ENCODE data around the gene SLC48A1. TPM values are rescaled to one million over a fixed set of nuclear protein-coding genes. Genes with fewer than 3 reads are reported as not detected.

Gene SLC48A1
- total RNA-seq, 1 experiment from 2014 or later: 37.5 TPM

- H3K36me3 ChIP-seq (ENCODE audit: control insufficient read depth, insufficient read depth, low read length): no peaks in the 10 kb centered on the region
- no peaks in the 10 kb centered on the region for H3K27me3 Mint-ChIP-seq (ENCODE audit: insufficient read depth, unreplicated experiment)
- no TSS peak for BruUV-seq (replicated peaks)
- ChIA-PET POLR2A (no interaction called here), CTCF (interaction anchor here (0.7 to 12.0 kb wide), 10 partner anchors 17 to 62 kb away, joined by 3 to 171 read pairs (median 4); no protein-coding TSS in a partner anchor)
- H3K27me3 ChIP-seq (replicated peaks; ENCODE audit: control insufficient read depth, insufficient read depth, low read length): no peaks in the 10 kb centered on the region
- no peaks in the 10 kb centered on the region for H3K9me3 Mint-ChIP-seq (ENCODE audit: unreplicated experiment)
- DNase-seq: no peak
- peaks cover 43% of the 10 kb centered on the region for H3K36me3 Mint-ChIP-seq (ENCODE audit: insufficient read depth, unreplicated experiment)
- H3K9me3 ChIP-seq: no peaks in the 10 kb centered on the region
- no peak overlapping the region for H3K4me3 ChIP-seq (ENCODE audit: low read depth, low read length)
- H3K4me3 Mint-ChIP-seq (ENCODE audit: unreplicated experiment): no peak overlapping the region
- intact Hi-C loops (cut with micrococcal nuclease; ENCODE audit: unreplicated experiment): no loop called here
- TF ChIP-seq CTCF (IDR thresholded peaks at IDR 0.05; ENCODE audit: insufficient read depth in 1 of 2, low read depth in 1 of 2, low read length in 1 of 2, severe bottlenecking in 1 of 2, unreplicated experiment in 1 of 2): no peak
- H3K4me1 Mint-ChIP-seq (ENCODE audit: low read depth, unreplicated experiment): peaks cover 25% of the 10 kb centered on the region
- peak overlapping the region; percentile 71 for H3K27ac Mint-ChIP-seq (ENCODE audit: unreplicated experiment)
- peaks cover 14% of the 10 kb centered on the region for H3K4me1 ChIP-seq
Observed at GRCh38 chr12:47776471-47777143, 3.6 kb downstream of the SLC48A1 start.

GRCh38 chr12:47777151-47777550, 4.1 kb downstream of the SLC48A1 start:
- BruUV-seq (replicated peaks): no TSS peak
- no peaks in the 10 kb centered on the region for H3K27me3 Mint-ChIP-seq (ENCODE audit: insufficient read depth, unreplicated experiment)
- H3K9me3 ChIP-seq: no peaks in the 10 kb centered on the region
- ChIA-PET CTCF (interaction anchor here (0.7 to 12.0 kb wide), 9 partner anchors 9 to 62 kb away, joined by 3 to 171 read pairs (median 4); no protein-coding TSS in a partner anchor), POLR2A (interaction anchor here (0.6 kb wide), 1 partner anchor 696 kb away, joined by 3 read pairs; no protein-coding TSS in a partner anchor)
- H3K27ac Mint-ChIP-seq (ENCODE audit: unreplicated experiment): peak overlapping the region; percentile 71
- H3K4me1 Mint-ChIP-seq (ENCODE audit: low read depth, unreplicated experiment): peaks cover 25% of the 10 kb centered on the region
- H3K4me3 ChIP-seq (ENCODE audit: low read depth, low read length): no peak overlapping the region
- no peaks in the 10 kb centered on the region; the same call in 1 of the 2 replicates for H3K36me3 ChIP-seq (ENCODE audit: control insufficient read depth, insufficient read depth, low read length)
- no peak for DNase-seq
- H3K4me3 Mint-ChIP-seq (ENCODE audit: unreplicated experiment): no peak overlapping the region
- intact Hi-C loops (cut with micrococcal nuclease; ENCODE audit: unreplicated experiment): no loop called here
- peaks cover 49% of the 10 kb centered on the region for H3K36me3 Mint-ChIP-seq (ENCODE audit: insufficient read depth, unreplicated experiment)
- H3K27me3 ChIP-seq (replicated peaks; ENCODE audit: control insufficient read depth, insufficient read depth, low read length): no peaks in the 10 kb centered on the region
- TF ChIP-seq CTCF (IDR thresholded peaks at IDR 0.05; ENCODE audit: insufficient read depth in 1 of 2, low read depth in 1 of 2, low read length in 1 of 2, severe bottlenecking in 1 of 2, unreplicated experiment in 1 of 2): no peak
- H3K9me3 Mint-ChIP-seq (ENCODE audit: unreplicated experiment): no peaks in the 10 kb centered on the region
- peaks cover 13% of the 10 kb centered on the region for H3K4me1 ChIP-seq

GRCh38 chr12:47777741-47778558, 4.9 kb downstream of the SLC48A1 start:
- ChIA-PET POLR2A (interaction anchor here (0.6 kb wide), 1 partner anchor 696 kb away, joined by 3 read pairs; no protein-coding TSS in a partner anchor), CTCF (interaction anchor here (0.6 to 12.0 kb wide), 13 partner anchors 9 to 63 kb away, joined by 3 to 171 read pairs (median 4); no protein-coding TSS in a partner anchor)
- Mint-ChIP-seq H3K36me3 (ENCODE audit: insufficient read depth, unreplicated experiment) (peaks cover 50% of the 10 kb centered on the region), H3K9me3 (ENCODE audit: unreplicated experiment) (no peaks in the 10 kb centered on the region), H3K4me3 (ENCODE audit: unreplicated experiment) (no peak overlapping the region), H3K27me3 (ENCODE audit: insufficient read depth, unreplicated experiment) (no peaks in the 10 kb centered on the region), H3K27ac (ENCODE audit: unreplicated experiment) (no peak overlapping the region), H3K4me1 (ENCODE audit: low read depth, unreplicated experiment) (peaks cover 19% of the 10 kb centered on the region)
- Histone ChIP-seq H3K9me3 (no peaks in the 10 kb centered on the region), H3K36me3 (ENCODE audit: control insufficient read depth, insufficient read depth, low read length) (no peaks in the 10 kb centered on the region; the same call in 1 of the 2 replicates), H3K27me3 (replicated peaks; ENCODE audit: control insufficient read depth, insufficient read depth, low read length) (no peaks in the 10 kb centered on the region), H3K4me1 (peaks cover 9% of the 10 kb centered on the region; the same call in 1 of the 2 replicates), H3K4me3 (ENCODE audit: low read depth, low read length) (no peak overlapping the region)
- intact Hi-C loops (cut with micrococcal nuclease; ENCODE audit: unreplicated experiment): no loop called here
- no TSS peak for BruUV-seq (replicated peaks)
- TF ChIP-seq CTCF (IDR thresholded peaks at IDR 0.05; ENCODE audit: insufficient read depth in 1 of 2, low read depth in 1 of 2, low read length in 1 of 2, severe bottlenecking in 1 of 2, unreplicated experiment in 1 of 2): no peak
- no peak for DNase-seq

Data from Caco-2 (cell line).